ENCODE data around the gene GALNT18.

The GALNT18 gene

GRCh38 chr11:11605821-11606450 is 15.9 kb downstream of the GALNT18 start:
- TF ChIP-seq CTCF (IDR thresholded peaks at IDR 0.05; ENCODE audit: insufficient read depth, low read depth, low read length, missing control alignments): no peak
- no peak overlapping the region for H3K4me3 ChIP-seq (ENCODE audit: low read length)
- peak; percentile 64 for DNase-seq (ENCODE audit: low read depth)

GRCh38 chr11:11605181-11605580 is 16.6 kb downstream of the GALNT18 start:
- DNase-seq (ENCODE audit: low read depth): no peak
- no peak for TF ChIP-seq CTCF (IDR thresholded peaks at IDR 0.05; ENCODE audit: insufficient read depth, low read depth, low read length, missing control alignments)
- H3K4me3 ChIP-seq (ENCODE audit: low read length): no peak overlapping the region

- H3K4me3 ChIP-seq (ENCODE audit: low read length): no peak overlapping the region
- TF ChIP-seq CTCF (IDR thresholded peaks at IDR 0.05; ENCODE audit: insufficient read depth, low read depth, low read length, missing control alignments): no peak
- no peak for DNase-seq (ENCODE audit: low read depth)
These were observed 17.3 kb downstream of the GALNT18 start for GRCh38 chr11:11604370-11604990.

GRCh38 chr11:11602011-11602410 is 19.8 kb downstream of the GALNT18 start:
- DNase-seq (ENCODE audit: low read depth): no peak
- H3K4me3 ChIP-seq (ENCODE audit: low read length): no peak overlapping the region
- TF ChIP-seq CTCF (IDR thresholded peaks at IDR 0.05; ENCODE audit: insufficient read depth, low read depth, low read length, missing control alignments): no peak

- no peak for DNase-seq (ENCODE audit: low read depth)
- H3K4me3 ChIP-seq (ENCODE audit: low read length): no peak overlapping the region
- no peak for TF ChIP-seq CTCF (IDR thresholded peaks at IDR 0.05; ENCODE audit: insufficient read depth, low read depth, low read length, missing control alignments)
These were observed 21.5 kb downstream of the GALNT18 start for GRCh38 chr11:11600288-11600687.

GRCh38 chr11:11598243-11598642 is 23.6 kb downstream of the GALNT18 start:
- no peak overlapping the region for H3K4me3 ChIP-seq (ENCODE audit: low read length)
- DNase-seq (ENCODE audit: low read depth): no peak
- no peak for TF ChIP-seq CTCF (IDR thresholded peaks at IDR 0.05; ENCODE audit: insufficient read depth, low read depth, low read length, missing control alignments)

GRCh38 chr11:11594162-11594561 is 27.6 kb downstream of the GALNT18 start:
- DNase-seq (ENCODE audit: low read depth): no peak

More at GRCh38 chr11:11594162-11594561, 27.6 kb downstream of the GALNT18 start:
- H3K4me3 ChIP-seq (ENCODE audit: low read length): no peak overlapping the region
- TF ChIP-seq CTCF (IDR thresholded peaks at IDR 0.05; ENCODE audit: insufficient read depth, low read depth, low read length, missing control alignments): no peak

Data from epithelial cell of esophagus (primary cell).